ENCODE data around the gene ERVFRD-1.

DNA sequence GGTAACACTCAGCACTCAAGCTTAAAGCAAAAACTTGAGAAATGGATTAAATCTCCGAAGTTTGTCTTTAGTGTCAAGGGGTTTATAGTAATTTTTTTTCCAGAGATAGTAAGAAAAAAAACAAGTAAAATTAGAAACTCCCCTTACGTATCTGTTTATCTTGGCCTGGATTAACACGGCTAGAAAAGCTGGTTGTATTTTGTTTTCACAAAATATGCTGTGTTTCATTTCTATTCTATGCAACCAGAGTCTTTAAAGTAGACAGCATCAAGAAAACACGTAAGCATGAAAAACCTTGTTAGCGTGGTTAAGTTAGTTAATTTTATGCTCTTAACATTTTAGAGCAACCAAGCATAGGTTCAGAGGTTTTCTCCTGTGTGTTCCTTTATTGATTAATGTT, 21.8 kb upstream of the ERVFRD-1 start:
- TF ChIP-seq ZNF473 (tag by site-specific recombination; IDR thresholded peaks at IDR 0.05) (no peak), YY1 (tag by site-specific recombination; IDR thresholded peaks at IDR 0.05) (no peak), ZNF23 (tag by site-specific recombination; IDR thresholded peaks at IDR 0.05; ENCODE audit: borderline replicate concordance) (no peak), ZBTB7A (tag by site-specific recombination; IDR thresholded peaks at IDR 0.05; ENCODE audit: low read depth) (no peak), KLF10 (tag by site-specific recombination; IDR thresholded peaks at IDR 0.05) (no peak), ZNF837 (tag by site-specific recombination; IDR thresholded peaks at IDR 0.05) (no peak), ZNF223 (tag by site-specific recombination; IDR thresholded peaks at IDR 0.05) (no peak), ZNF157 (tag by site-specific recombination; IDR thresholded peaks at IDR 0.05) (no peak)
- TF ChIP-seq, protein P1, sequence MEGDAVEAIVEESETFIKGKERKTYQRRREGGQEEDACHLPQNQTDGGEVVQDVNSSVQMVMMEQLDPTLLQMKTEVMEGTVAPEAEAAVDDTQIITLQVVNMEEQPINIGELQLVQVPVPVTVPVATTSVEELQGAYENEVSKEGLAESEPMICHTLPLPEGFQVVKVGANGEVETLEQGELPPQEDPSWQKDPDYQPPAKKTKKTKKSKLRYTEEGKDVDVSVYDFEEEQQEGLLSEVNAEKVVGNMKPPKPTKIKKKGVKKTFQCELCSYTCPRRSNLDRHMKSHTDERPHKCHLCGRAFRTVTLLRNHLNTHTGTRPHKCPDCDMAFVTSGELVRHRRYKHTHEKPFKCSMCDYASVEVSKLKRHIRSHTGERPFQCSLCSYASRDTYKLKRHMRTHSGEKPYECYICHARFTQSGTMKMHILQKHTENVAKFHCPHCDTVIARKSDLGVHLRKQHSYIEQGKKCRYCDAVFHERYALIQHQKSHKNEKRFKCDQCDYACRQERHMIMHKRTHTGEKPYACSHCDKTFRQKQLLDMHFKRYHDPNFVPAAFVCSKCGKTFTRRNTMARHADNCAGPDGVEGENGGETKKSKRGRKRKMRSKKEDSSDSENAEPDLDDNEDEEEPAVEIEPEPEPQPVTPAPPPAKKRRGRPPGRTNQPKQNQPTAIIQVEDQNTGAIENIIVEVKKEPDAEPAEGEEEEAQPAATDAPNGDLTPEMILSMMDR (tag by site-specific recombination; IDR thresholded peaks at IDR 0.05): no peak
- TF ChIP-seq, protein P2, sequence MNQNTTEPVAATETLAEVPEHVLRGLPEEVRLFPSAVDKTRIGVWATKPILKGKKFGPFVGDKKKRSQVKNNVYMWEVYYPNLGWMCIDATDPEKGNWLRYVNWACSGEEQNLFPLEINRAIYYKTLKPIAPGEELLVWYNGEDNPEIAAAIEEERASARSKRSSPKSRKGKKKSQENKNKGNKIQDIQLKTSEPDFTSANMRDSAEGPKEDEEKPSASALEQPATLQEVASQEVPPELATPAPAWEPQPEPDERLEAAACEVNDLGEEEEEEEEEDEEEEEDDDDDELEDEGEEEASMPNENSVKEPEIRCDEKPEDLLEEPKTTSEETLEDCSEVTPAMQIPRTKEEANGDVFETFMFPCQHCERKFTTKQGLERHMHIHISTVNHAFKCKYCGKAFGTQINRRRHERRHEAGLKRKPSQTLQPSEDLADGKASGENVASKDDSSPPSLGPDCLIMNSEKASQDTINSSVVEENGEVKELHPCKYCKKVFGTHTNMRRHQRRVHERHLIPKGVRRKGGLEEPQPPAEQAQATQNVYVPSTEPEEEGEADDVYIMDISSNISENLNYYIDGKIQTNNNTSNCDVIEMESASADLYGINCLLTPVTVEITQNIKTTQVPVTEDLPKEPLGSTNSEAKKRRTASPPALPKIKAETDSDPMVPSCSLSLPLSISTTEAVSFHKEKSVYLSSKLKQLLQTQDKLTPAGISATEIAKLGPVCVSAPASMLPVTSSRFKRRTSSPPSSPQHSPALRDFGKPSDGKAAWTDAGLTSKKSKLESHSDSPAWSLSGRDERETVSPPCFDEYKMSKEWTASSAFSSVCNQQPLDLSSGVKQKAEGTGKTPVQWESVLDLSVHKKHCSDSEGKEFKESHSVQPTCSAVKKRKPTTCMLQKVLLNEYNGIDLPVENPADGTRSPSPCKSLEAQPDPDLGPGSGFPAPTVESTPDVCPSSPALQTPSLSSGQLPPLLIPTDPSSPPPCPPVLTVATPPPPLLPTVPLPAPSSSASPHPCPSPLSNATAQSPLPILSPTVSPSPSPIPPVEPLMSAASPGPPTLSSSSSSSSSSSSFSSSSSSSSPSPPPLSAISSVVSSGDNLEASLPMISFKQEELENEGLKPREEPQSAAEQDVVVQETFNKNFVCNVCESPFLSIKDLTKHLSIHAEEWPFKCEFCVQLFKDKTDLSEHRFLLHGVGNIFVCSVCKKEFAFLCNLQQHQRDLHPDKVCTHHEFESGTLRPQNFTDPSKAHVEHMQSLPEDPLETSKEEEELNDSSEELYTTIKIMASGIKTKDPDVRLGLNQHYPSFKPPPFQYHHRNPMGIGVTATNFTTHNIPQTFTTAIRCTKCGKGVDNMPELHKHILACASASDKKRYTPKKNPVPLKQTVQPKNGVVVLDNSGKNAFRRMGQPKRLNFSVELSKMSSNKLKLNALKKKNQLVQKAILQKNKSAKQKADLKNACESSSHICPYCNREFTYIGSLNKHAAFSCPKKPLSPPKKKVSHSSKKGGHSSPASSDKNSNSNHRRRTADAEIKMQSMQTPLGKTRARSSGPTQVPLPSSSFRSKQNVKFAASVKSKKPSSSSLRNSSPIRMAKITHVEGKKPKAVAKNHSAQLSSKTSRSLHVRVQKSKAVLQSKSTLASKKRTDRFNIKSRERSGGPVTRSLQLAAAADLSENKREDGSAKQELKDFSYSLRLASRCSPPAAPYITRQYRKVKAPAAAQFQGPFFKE (tag by site-specific recombination; IDR thresholded peaks at IDR 0.05; ENCODE audit: borderline replicate concordance): no peak
- TF ChIP-seq, protein P3, sequence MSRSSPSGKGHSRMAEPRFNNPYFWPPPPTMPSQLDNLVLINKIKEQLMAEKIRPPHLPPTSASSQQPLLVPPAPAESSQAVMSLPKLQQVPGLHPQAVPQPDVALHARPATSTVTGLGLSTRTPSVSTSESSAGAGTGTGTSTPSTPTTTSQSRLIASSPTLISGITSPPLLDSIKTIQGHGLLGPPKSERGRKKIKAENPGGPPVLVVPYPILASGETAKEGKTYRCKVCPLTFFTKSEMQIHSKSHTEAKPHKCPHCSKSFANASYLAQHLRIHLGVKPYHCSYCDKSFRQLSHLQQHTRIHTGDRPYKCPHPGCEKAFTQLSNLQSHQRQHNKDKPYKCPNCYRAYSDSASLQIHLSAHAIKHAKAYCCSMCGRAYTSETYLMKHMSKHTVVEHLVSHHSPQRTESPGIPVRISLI (tag by site-specific recombination; IDR thresholded peaks at IDR 0.05): no peak
